ENCODE data around the gene P3R3URF. TPM values are rescaled to one million over a fixed set of nuclear protein-coding genes. Genes with fewer than 3 reads are reported as not detected.

The P3R3URF gene
- total and polyA plus RNA-seq, 4 donors, result not detected

GRCh38 chr1:46128344-46128743, 47.9 kb downstream of the P3R3URF start:
- H3K4me3 ChIP-seq (ENCODE audit: low read depth, low read length), result no peak overlapping the region
- WGBS (ENCODE audit: insufficient coverage), result 100% methylated on average over 1 of the region's 3 CpGs
- no peaks in the 10 kb centered on the region for H3K27me3 ChIP-seq (ENCODE audit: control insufficient read depth, insufficient read depth, low read length)

More at GRCh38 chr1:46128344-46128743, 47.9 kb downstream of the P3R3URF start:
- H3K36me3 ChIP-seq (ENCODE audit: control insufficient read depth, insufficient read depth, low read length), result no peaks in the 10 kb centered on the region
- DNase-seq (ENCODE audit: low read depth in 4 of 6, low spot score in 6 of 6), result no peak
- peaks cover 2% of the 10 kb centered on the region for H3K4me1 ChIP-seq (ENCODE audit: control insufficient read depth, insufficient read depth, low read length)
- no peaks in the 10 kb centered on the region for H3K9me3 ChIP-seq (ENCODE audit: control insufficient read depth, insufficient read depth, low read length)
- H3K27ac ChIP-seq (ENCODE audit: low read depth, low read length), result no peak overlapping the region

Small RNAs within 50 kb of the gene (small RNA-seq; reads per million reads assigned to genes)
- gene AL672043.1 (ENCODE audit: low replicate concordance), result not detected

Other genes with a start within 250 kb of the P3R3URF start
- 10 to 100 TPM; 29.0 to 53.7 TPM for gene PIK3R3, start 43.9 kb downstream of the P3R3URF start, total RNA-seq
- 10 to 100 TPM; 55.2 to 63.1 TPM for gene PIK3R3, start 43.9 kb downstream of the P3R3URF start, polyA plus RNA-seq (ENCODE audit: insufficient read length in 2 of 2)
- gene TSPAN1, start 1.4 kb downstream of the P3R3URF start, total RNA-seq, result under 1 TPM; 0.28 to 0.50 TPM
- gene TSPAN1, start 1.4 kb downstream of the P3R3URF start, polyA plus RNA-seq (ENCODE audit: insufficient read length in 2 of 2), result 1 to 10 TPM in 1 of 2 donors, under 1 TPM in 1; 0.84 to 2.2 TPM
- 100 to 1,000 TPM in 1 of 2 donors, 10 to 100 TPM in 1; 39.8 to 106 TPM for gene POMGNT1, start 21.9 kb upstream of the P3R3URF start, total RNA-seq
- 100 to 1,000 TPM; 110 to 132 TPM for gene POMGNT1, start 21.9 kb upstream of the P3R3URF start, polyA plus RNA-seq (ENCODE audit: insufficient read length in 2 of 2)
- gene LURAP1, start 26.8 kb upstream of the P3R3URF start, total RNA-seq, result 1 to 10 TPM; 4.2 to 7.4 TPM
- 1 to 10 TPM; 3.3 to 5.8 TPM for gene LURAP1, start 26.8 kb upstream of the P3R3URF start, polyA plus RNA-seq (ENCODE audit: insufficient read length in 2 of 2)
- 1 to 10 TPM; 2.9 to 3.9 TPM for gene RAD54L, start 71.3 kb upstream of the P3R3URF start, total RNA-seq
- 1 to 10 TPM; 8.3 to 8.5 TPM for gene RAD54L, start 71.3 kb upstream of the P3R3URF start, polyA plus RNA-seq (ENCODE audit: insufficient read length in 2 of 2)
- gene LRRC41, start 127.1 kb upstream of the P3R3URF start, total RNA-seq, result 10 to 100 TPM; 44.6 to 68.9 TPM
- 10 to 100 TPM; 71.4 to 76.2 TPM for gene LRRC41, start 127.1 kb upstream of the P3R3URF start, polyA plus RNA-seq (ENCODE audit: insufficient read length in 2 of 2)
- gene UQCRH, start 127.2 kb upstream of the P3R3URF start, total RNA-seq, result 100 to 1,000 TPM; 326 to 364 TPM
- gene UQCRH, start 127.2 kb upstream of the P3R3URF start, polyA plus RNA-seq (ENCODE audit: insufficient read length in 2 of 2), result 100 to 1,000 TPM; 430 to 449 TPM
- 10 to 100 TPM; 12.2 to 14.3 TPM for gene NSUN4, start 164.3 kb upstream of the P3R3URF start, total RNA-seq
- 10 to 100 TPM; 13.3 to 17.5 TPM for gene NSUN4, start 164.3 kb upstream of the P3R3URF start, polyA plus RNA-seq (ENCODE audit: insufficient read length in 2 of 2)
- gene FAAH, start 217.8 kb upstream of the P3R3URF start, total RNA-seq, result 10 to 100 TPM; 14.3 to 19.7 TPM
- gene FAAH, start 217.8 kb upstream of the P3R3URF start, polyA plus RNA-seq (ENCODE audit: insufficient read length in 2 of 2), result 10 to 100 TPM; 34.3 to 43.3 TPM

Measured in spinal cord (tissue), 10 donors.